ENCODE measurements around the gene CCDC68.
"Not testable (repeated sequence)": the region's sequence is repeated elsewhere in the genome, so short reads cannot be mapped to it uniquely, and the experiment has no call there.

Gene CCDC68

DNA sequence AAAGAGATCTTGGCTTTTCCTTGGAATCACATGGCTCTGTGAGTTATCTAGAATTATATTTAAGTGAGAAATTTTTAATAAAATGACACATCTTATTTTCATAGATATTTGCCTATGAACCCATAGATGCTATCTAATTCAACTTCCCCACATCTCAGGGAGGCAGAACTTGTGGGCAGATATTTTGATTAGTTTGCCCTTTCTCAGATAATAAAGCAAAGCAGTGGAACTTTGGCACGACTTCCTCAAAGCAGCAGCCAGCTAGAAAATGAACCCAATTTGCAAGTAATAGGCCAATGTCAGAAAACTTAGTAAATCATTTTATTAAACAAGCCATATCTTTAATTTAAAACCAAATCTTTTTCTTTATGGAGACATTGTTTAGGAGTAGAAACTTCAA, 98.3 kb downstream of the CCDC68 start:
- Histone ChIP-seq H3K9ac (ENCODE audit: low read depth in 1 of 2, low read length in 2 of 2) (no peak overlapping the region), H3K4me1 (ENCODE audit: control insufficient read depth in 2 of 2, insufficient read depth in 2 of 2, low read length in 2 of 2) (no peaks in the 10 kb centered on the region), H3K27ac (ENCODE audit: low read depth in 2 of 2, low read length in 2 of 2) (no peak overlapping the region), H3K36me3 (ENCODE audit: control insufficient read depth in 2 of 2, insufficient read depth in 2 of 2, low read length in 2 of 2) (no peaks in the 10 kb centered on the region), H3K9me3 (ENCODE audit: control insufficient read depth in 2 of 2, low read length in 2 of 2) (no peaks in the 10 kb centered on the region), H3K4me3 (ENCODE audit: low read length in 2 of 2) (no peak overlapping the region), H3K27me3 (ENCODE audit: control insufficient read depth in 2 of 2, insufficient read depth in 2 of 2, low read length in 2 of 2) (no peaks in the 10 kb centered on the region)

DNA sequence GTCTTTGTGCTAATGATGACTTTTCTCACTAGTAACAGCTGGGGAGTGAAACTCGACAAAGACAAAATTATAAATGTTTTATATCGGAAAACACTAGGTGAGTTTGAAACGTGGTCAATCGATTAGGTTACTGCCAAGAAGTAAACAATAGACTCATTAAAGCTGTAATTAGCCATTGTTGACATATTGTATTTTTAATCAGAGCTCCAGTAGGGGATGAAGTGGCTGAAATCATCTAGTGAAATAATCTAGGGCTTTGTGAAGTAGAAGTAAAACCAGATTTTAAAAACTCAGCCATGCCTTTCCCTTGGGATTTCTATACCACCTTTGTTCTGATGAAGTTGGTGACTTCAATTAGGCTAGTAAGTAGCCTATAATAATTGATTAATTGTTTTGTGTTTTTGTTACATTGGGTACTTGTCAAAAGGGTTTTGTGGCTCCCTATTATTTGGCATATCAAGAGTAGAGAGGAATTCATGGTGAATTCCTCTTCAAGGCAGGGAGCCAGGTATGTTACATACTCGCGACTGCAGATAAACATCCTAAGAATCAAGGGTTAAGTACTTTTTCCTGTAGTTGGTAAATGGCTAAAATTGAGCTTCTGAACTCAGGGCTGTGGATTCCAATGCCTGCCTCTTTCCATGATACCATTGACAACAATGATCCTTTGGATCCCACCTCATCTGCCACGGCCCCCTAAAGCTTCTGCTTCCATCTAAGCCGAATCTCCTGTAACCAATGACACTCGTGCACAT, 99.4 kb downstream of the CCDC68 start:
- H3K9ac ChIP-seq (ENCODE audit: low read depth in 1 of 2, low read length in 2 of 2) = no peak overlapping the region
- H3K27ac ChIP-seq (ENCODE audit: low read depth in 2 of 2, low read length in 2 of 2) = no peak overlapping the region
- no peaks in the 10 kb centered on the region for H3K36me3 ChIP-seq (ENCODE audit: control insufficient read depth in 2 of 2, insufficient read depth in 2 of 2, low read length in 2 of 2)
- no peaks in the 10 kb centered on the region for H3K4me1 ChIP-seq (ENCODE audit: control insufficient read depth in 2 of 2, insufficient read depth in 2 of 2, low read length in 2 of 2)
- no peaks in the 10 kb centered on the region for H3K27me3 ChIP-seq (ENCODE audit: control insufficient read depth in 2 of 2, insufficient read depth in 2 of 2, low read length in 2 of 2)
- H3K4me3 ChIP-seq (ENCODE audit: low read length in 2 of 2) = no peak overlapping the region
- H3K9me3 ChIP-seq (ENCODE audit: control insufficient read depth in 2 of 2, low read length in 2 of 2) = no peaks in the 10 kb centered on the region

DNA sequence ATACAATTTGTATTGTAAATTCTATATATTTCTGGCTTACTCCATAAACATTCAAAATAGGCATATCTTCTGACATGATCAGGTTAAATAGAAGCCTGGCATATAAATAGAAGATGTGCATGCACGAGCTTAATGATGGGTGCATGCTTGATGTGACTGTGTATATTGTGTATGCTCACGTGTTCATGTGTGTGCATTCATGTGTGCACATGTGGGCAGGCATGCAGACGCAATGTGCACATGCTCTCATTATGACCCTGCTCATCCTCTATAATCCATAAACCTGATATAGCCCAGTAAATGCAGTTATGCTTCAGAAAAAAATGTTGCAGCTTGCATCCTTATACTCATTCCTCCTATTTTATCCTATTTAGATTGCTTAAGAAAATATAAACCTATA, 101.8 kb downstream of the CCDC68 start:
- Histone ChIP-seq H3K27ac (ENCODE audit: low read depth in 2 of 2, low read length in 2 of 2) (no peak overlapping the region), H3K9me3 (ENCODE audit: control insufficient read depth in 2 of 2, low read length in 2 of 2) (no peaks in the 10 kb centered on the region), H3K4me1 (ENCODE audit: control insufficient read depth in 2 of 2, insufficient read depth in 2 of 2, low read length in 2 of 2) (no peaks in the 10 kb centered on the region), H3K9ac (ENCODE audit: low read depth in 1 of 2, low read length in 2 of 2) (no peak overlapping the region), H3K27me3 (ENCODE audit: control insufficient read depth in 2 of 2, insufficient read depth in 2 of 2, low read length in 2 of 2) (no peaks in the 10 kb centered on the region), H3K4me3 (ENCODE audit: low read length in 2 of 2) (no peak overlapping the region), H3K36me3 (ENCODE audit: control insufficient read depth in 2 of 2, insufficient read depth in 2 of 2, low read length in 2 of 2) (no peaks in the 10 kb centered on the region)

DNA sequence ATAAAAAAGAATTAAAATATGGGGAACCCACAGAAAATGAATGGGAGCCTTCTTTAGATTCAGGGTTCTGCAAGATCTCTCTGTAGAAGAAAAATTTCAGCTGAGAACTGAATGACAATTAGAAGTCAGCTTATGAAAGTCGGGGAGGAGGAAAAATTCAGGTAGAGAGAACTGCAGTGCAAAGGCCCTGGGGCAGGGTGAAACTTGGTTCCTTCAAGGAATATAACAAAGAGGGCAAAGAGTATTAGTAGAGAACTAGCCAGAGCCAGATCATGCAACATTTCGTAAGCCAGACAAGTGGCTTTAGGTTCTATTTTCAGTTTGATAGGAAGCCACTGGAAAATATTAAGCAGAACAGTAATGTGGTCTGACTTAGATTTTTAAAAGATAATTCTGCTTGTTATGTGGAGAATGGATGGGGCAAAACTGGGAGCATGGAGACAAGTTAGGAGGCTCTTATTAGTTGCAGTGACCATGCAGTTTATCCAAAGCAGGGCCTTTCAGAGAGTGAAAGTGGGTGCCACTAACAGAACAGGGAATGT, 103.1 kb downstream of the CCDC68 start:
- Histone ChIP-seq H3K4me3 (ENCODE audit: low read length in 2 of 2) (no peak overlapping the region), H3K9ac (ENCODE audit: low read depth in 1 of 2, low read length in 2 of 2) (no peak overlapping the region), H3K4me1 (ENCODE audit: control insufficient read depth in 2 of 2, insufficient read depth in 2 of 2, low read length in 2 of 2) (no peaks in the 10 kb centered on the region), H3K27ac (ENCODE audit: low read depth in 2 of 2, low read length in 2 of 2) (no peak overlapping the region), H3K36me3 (ENCODE audit: control insufficient read depth in 2 of 2, insufficient read depth in 2 of 2, low read length in 2 of 2) (no peaks in the 10 kb centered on the region), H3K9me3 (ENCODE audit: control insufficient read depth in 2 of 2, low read length in 2 of 2) (no peaks in the 10 kb centered on the region), H3K27me3 (ENCODE audit: control insufficient read depth in 2 of 2, insufficient read depth in 2 of 2, low read length in 2 of 2) (no peaks in the 10 kb centered on the region)

DNA sequence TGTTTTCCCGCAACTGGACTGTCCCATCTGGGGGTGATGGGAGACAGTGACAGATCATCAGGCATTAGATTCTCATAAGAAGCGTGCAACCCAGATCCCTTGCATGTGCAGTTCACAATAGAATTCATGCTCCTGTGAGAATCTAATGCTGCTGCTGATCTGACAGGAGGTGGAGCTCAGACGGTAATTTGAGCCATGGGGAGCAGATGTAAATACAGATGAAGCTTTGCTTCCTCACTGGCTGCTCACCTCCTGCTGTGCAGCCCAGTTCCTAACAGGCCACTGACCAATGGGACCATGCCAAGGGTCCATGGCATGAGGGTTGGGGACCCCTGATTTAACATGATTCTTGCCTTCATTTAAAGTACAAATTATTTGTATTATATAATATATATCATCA, 104.2 kb downstream of the CCDC68 start:
- H3K36me3 ChIP-seq (ENCODE audit: control insufficient read depth in 2 of 2, insufficient read depth in 2 of 2, low read length in 2 of 2); H3K4me3 ChIP-seq (ENCODE audit: low read length in 2 of 2); H3K27me3 ChIP-seq (ENCODE audit: control insufficient read depth in 2 of 2, insufficient read depth in 2 of 2, low read length in 2 of 2); H3K9ac ChIP-seq (ENCODE audit: low read depth in 1 of 2, low read length in 2 of 2); H3K4me1 ChIP-seq (ENCODE audit: control insufficient read depth in 2 of 2, insufficient read depth in 2 of 2, low read length in 2 of 2); H3K9me3 ChIP-seq (ENCODE audit: control insufficient read depth in 2 of 2, low read length in 2 of 2); H3K27ac ChIP-seq (ENCODE audit: low read depth in 2 of 2, low read length in 2 of 2): not testable (repeated sequence)

DNA sequence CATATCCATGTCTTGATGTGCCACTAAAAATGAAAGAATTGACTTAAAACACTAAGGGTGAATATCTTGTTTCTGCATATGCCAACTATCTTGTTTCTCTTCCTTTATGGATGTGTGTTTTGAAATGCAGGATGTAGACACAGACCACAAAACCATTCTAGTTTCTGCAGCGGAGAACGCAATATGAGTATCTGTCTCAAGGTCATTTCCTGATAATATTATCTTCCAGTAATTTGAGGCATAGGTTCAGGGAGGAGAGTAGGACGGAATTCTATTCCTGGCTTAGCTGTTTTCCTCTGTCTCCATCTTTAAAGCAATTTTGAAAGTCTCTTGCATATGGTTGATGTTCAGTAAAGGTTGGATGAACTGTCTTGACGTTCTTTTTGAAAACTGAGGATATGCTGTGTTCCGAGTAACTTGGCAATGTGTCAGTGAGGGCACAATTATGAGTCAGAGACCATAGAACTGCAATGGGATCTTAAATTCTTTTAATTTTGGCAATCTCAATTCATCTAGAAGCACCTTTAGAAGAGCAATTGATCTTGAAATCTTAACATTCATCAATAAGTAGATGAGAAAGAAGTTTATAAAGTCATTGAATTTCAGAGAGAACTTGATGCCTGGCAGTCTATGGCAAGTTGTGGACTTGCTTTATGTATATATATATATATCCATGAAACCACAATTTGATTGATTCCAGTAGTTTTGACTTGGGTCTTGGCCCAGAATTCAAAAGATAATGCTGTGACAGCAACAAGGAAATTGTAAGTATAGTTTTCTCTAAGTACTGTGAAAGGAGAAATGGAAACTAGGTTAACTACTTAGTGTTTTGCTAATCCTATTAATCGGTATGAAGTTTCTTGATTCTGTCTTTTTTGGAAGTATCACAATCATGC, 106.2 kb downstream of the CCDC68 start:
- no peak overlapping the region for H3K27ac ChIP-seq (ENCODE audit: low read depth in 2 of 2, low read length in 2 of 2)
- no peaks in the 10 kb centered on the region for H3K4me1 ChIP-seq (ENCODE audit: control insufficient read depth in 2 of 2, insufficient read depth in 2 of 2, low read length in 2 of 2)
- H3K36me3 ChIP-seq (ENCODE audit: control insufficient read depth in 2 of 2, insufficient read depth in 2 of 2, low read length in 2 of 2) = no peaks in the 10 kb centered on the region
- no peaks in the 10 kb centered on the region for H3K27me3 ChIP-seq (ENCODE audit: control insufficient read depth in 2 of 2, insufficient read depth in 2 of 2, low read length in 2 of 2)
- no peaks in the 10 kb centered on the region for H3K9me3 ChIP-seq (ENCODE audit: control insufficient read depth in 2 of 2, low read length in 2 of 2)
- H3K9ac ChIP-seq (ENCODE audit: low read depth in 1 of 2, low read length in 2 of 2) = no peak overlapping the region
- no peak overlapping the region for H3K4me3 ChIP-seq (ENCODE audit: low read length in 2 of 2)
